Activated CD8-positive, alpha-beta memory T cell treated with anti-CD3 and anti-CD28 coated beads for 4 hours (primary cell): ENCODE data around the gene PGAP3.

Experiments used
- DNase-seq, 2 donors: peaks; one replicate each; pipeline ENCODE4 v3.0.0-alpha.2; 2020; ENCODE audit warnings: low read depth in 2 of 2

Gene PGAP3

DNA sequence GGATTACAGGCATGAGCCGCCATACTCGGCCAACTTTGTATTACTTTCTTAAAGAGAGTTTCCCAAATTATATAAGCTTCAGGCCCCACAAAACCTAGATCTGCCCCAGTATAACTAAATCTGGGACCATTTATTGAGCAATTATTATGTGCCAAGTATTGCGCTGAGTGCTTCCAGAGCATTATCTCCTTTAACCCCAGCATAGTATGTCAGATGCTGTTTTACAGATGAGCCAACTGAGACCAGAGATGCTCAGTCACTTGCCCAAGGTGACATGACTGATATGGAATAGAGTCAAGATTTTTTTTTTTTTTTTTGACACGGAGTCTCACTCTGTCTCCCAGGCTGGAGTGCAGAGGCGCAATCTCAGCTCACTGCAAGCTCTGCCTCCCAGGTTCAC, 10.1 kb upstream of the PGAP3 start:
- DNase-seq: no peak

GRCh38 chr17:39696731-39697130, 8.9 kb upstream of the PGAP3 start:
- no peak for DNase-seq

DNA sequence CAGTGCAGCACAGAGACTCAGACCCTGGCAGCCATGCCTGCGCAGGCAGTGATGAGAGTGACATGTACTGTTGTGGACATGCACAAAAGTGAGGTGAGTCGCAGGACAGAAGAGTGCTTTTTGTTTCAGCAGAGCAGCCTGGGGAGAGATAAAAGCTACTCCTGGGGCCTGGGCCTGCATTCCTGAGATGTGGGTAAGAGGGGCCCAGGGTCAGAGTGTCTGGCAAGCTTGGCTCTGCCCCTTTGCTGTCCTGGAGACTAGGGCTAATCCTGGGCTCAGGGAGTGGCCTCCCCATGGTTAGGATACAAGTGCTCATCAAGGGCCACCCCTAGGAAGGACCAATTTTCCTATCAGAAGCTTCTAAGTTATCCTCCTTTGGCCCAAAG, 7.2 kb upstream of the PGAP3 start:
- DNase-seq: no peak

DNA sequence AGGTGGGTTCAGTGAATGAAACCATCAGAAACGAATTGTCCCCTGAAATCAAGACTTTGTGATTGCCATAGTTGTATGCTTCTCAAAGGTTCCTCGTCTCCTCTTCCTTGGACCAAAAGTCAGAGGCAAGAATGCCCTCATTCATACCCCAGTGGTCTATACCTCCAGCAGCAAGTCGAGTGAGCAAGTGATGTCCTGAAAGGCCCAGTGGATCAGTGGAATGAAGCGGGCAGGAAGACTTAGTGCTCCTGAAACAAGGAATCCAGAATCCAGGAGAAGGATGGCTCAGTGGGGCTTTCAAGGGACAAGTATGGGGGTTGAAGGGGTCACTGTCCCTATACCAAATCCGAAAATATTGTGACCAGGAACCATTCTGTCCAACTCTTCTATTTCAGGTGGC, 6.7 kb upstream of the PGAP3 start:
- DNase-seq: no peak

- no peak for DNase-seq
These were observed 1.1 kb upstream of the PGAP3 start for GRCh38 chr17:39688945-39689344.

- no peak for DNase-seq
These were observed 598 bp upstream of the PGAP3 start for GRCh38 chr17:39688475-39688835.

DNA sequence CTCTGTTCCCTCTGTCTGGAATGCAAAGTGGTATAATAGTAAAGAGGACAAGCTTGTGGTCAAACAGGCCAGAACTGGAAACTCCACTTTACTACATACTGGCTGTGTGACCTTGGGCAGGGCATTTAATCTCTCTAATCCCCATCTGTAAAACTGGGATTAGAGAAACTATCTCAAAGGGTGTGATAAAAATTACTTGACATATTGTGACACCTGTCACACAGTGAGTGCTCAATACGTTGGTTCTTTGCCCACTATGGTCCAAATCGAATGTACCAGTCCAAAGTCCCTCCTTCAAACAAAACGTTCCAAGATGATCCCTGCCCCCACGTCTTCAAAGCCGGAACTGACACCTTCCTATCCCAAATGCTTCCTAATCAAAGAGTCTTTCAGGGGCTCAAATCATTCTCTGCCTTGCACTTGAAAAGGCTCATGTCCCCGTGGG, 734 bp downstream of the PGAP3 start:
- DNase-seq: no peak

DNA sequence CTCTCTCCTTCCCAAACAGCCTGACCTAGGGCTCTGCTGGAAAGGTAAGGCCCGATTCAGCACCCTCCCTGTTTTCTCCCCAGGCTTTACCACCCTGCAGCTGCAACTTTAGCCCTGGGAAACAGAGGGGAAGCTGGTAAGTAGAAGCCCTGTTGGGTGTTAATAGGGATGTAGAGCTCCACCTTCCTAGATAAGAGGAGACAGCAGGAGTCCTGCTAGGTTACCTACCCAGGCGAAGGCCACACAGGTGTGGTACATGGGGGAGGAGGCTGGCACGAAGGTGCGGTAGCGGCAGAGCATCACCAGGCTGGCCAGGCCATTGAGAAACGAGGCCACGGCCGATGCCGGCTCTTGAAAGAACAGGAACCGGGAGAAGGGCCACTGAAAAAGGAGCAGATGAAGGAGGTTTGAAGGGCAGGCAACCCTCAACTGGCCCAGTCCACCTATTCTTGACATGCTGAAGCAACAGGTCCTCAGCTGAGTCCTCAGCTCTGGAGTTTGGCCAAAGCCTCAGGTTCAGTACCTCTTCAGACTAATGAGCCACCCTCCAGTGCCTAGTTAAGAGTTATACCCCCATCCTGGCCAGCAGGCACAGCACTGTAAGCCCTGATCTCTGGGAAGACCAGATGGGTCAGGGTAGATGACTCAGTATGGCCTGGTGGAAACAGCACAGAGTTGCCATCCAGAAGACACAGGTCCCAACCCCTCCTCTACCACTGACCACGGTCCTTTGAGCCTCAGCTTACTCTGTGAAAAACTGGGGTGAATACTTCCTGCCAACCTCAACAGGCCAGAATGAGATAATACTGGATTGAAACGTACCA, 3.3 kb downstream of the PGAP3 start:
- DNase-seq: no peak

GRCh38 chr17:39683295-39683939, 4.4 kb downstream of the PGAP3 start:
- no peak for DNase-seq

DNA sequence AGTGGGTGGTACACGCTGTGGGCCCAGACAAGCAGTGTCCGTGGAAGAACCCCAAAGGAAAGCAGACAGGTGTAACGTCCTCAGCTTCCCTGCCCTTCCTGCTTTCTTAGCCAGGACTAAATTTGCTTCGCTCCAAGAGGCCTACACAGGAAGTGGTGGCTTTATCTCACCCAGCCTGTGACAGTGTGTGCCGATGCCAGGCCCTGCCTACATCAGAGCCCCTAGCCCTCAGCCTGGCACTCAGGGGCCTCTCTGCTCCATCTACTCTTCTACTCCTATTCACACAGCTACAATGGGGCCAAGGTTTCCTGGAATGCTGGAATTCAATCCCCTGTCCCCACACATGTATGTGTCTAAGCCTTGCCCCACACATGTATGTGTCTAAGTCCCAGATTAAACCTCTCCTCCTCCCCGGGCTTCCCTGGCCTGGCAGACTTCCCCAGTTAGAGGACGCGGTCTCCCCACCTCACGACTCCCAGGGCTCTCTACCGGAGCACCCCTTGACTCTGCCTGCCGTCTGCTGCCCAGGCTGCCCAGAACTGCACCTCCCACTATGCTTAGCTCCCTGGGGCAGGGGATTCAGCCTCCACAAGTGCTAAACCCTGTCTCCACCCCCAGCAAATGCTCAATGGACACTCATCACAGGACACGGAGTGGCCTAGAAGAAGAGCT, 8.2 kb downstream of the PGAP3 start:
- no peak for DNase-seq

- no peak for DNase-seq
These were observed 9.3 kb downstream of the PGAP3 start for GRCh38 chr17:39678340-39679116.

DNA sequence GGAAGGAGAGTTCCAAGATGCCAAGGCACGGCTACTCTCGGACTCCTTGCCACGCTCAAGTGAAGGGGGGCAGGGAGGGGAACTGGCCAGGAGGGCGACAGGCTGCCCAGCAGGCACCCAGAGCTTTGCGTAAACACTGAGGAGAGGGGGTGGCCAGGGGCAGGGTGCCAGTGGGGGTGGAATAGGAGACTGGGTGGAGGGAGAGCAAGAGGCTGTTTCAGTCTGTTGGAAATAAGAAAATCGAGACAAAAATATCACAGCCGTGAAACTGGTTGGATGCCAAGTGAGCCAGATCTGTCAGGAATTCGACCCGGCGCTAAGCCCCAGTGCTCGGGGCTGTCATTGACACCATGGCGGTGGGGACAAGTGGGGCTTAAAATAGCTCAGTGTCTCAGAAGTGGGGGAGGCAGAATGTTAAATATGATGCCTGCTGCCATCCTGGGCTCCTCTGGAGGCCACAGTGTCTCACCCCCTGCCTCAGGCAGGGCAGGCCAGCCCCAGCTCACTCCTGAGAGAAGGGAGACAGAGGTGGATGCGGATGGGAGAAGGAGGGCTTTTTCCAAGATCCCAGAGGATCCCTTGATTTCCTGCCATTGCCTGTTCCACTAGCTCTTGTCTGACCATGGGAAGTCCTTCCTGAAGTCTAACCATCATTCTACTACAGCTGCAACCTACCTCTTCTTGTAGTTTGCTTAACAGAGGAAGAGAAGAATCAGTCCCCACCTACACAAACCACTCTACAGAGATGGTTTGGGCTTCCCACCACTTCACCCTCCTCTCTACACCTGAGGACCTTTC, 10.1 kb downstream of the PGAP3 start:
- DNase-seq: no peak

GRCh38 chr17:39677072-39677471, 10.8 kb downstream of the PGAP3 start:
- no peak for DNase-seq

- DNase-seq: peak; percentile 15 to 17
These were observed 11.5 kb downstream of the PGAP3 start for GRCh38 chr17:39676198-39676819.

GRCh38 chr17:39675390-39676082, 12.3 kb downstream of the PGAP3 start:
- no peak for DNase-seq

DNA sequence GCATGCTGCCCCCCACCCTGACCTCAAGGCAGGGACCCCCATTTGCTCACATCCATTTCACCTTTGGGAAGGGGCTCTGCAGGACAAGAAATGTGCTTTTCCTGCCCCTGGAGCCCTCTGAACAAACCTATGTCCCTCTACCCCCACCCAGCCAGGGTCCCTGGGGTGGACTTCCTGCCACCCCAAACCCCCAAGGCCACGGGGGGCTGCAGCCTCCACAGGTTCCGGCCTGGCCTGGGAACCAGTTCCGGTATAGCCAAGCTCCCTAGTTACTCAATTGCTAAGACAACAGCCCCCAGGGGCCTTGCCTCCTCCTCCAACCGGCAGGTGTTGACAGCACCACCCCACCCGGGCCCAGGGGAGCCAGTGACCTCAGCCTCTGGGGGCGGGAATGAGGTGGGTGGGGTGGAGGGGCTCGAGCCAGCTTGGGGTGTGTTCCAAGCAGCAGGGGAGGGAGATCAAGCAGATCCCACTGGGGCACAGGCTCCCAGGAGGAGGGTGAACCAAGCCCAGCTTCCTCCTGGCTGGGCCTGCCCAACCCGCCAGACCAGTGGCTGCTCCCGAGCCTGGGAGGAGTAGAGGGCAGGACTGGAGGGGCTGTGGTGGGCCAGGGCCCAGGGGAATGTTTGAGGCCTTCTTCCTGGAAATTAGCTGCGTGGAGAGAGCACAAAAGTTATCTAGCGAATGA, 13.0 kb downstream of the PGAP3 start:
- no peak for DNase-seq

DNA sequence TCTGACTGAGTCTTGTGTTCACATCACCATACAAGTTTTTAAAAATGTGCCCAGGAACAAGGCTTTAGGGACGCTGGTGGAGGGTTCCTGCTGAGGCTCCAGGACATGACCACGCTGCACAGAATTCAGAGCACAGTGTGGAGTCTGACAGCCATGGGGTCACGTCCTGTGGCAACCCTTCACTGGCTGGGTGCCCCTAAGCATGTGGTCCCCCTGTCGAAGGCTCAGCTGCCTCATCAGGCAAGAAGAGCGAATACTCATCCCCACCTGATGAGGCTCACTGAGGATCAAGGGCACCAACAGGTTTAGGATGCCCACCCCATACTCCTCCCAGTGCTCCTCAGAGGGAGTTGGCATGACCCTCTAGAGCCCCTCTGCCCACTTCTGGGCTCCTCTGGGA, 13.7 kb downstream of the PGAP3 start:
- DNase-seq: no peak

GRCh38 chr17:39673335-39674081, 14.3 kb downstream of the PGAP3 start:
- DNase-seq: no peak
